HG03378 (cell line): ENCODE measurements around the gene NOX3.
A peak's percentile ranks its signal among the peaks of the same experiment; 100 is the strongest.
"Not testable (repeated sequence)": the region's sequence is repeated elsewhere in the genome, so short reads cannot be mapped to it uniquely, and the experiment has no call there.

Experiments used
- ATAC-seq: cut with Tn5 transposase; IDR thresholded peaks from one replicate; pipeline ENCODE4 v1.9.1; 2021; ENCODE audit warnings: mild to moderate bottlenecking, moderate library complexity; ENCODE audit not compliant: unreplicated experiment

NOX3 gene, protein sequence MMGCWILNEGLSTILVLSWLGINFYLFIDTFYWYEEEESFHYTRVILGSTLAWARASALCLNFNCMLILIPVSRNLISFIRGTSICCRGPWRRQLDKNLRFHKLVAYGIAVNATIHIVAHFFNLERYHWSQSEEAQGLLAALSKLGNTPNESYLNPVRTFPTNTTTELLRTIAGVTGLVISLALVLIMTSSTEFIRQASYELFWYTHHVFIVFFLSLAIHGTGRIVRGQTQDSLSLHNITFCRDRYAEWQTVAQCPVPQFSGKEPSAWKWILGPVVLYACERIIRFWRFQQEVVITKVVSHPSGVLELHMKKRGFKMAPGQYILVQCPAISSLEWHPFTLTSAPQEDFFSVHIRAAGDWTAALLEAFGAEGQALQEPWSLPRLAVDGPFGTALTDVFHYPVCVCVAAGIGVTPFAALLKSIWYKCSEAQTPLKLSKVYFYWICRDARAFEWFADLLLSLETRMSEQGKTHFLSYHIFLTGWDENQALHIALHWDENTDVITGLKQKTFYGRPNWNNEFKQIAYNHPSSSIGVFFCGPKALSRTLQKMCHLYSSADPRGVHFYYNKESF

DNA sequence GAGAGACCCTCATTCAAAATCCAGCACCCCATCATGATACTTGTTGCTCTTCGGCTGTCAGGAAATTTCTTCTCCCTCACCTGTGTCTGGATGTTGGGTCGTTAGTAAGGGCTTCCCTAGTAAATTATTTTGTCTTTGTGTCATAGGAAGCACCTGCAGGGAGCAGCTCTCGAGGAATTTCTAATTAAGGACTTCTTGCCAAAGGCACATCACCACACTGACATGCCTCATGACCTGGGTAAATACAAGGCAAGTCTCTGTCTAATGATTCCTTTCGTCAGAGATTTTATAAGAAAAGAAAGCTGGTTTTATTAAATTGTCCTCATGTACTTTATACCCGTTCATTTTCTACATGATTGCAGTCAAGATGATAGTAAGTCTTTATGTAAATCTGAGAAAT lies at the start of gene NOX3:
TSS of gene NOX3 (minus strand) at position 74 of the 400 bp plus-strand sequence. CDS start at position 35, 39 bp downstream.
- no peak for ATAC-seq

DNA sequence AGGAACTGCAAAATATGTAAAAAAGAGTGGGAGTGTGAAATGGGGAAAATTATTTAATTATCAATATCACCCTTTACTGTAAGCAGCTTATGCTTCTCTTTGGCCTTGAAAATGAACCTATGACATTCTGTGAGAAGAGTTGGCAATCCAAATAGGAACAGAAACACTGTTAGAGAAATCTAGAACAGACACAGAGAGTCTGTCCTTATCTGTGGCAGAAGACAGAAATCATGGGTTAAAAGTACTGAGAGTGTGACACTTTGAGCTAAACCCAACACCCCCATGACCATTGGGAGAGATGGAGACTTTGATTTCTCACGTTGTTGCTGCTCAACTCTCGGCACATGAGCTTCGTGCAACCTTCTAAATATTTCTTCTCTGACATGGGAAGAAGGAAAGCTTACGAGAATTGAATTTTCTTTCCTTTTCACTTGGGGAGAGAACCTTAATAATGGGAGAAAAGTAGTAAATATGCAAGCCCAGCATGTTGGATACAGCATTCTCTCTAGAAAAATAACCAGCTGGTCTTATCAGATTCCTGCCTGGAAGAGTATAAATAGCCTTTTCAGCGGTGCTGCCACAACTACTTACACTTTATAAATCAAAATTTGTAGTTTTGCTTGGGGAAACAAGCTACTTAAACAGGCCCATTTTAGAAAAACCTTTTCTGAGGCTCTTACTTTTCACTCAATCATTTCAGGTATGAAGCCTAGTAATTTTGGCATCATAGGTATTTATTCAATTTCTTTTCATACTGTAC lies 49.4 kb upstream of the NOX3 start:
- no peak for ATAC-seq

DNA sequence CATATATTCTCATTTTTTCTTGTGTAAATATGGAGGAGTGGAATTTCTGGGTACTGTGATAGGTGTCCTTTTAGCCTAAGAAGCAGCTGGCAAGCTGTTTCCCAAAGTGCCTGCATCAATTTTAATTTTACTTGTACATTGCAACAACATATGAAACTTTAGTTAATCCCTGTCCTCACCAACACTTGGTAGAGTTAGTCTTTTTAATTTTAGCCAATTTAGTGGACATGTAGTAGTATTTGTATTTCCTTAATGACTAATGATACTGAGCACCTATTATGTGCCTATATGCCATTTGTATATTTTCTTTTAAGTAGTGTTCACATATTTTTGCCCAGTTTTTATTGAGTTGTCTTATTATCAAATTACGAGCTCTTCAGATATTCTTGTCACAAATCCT lies 46.8 kb upstream of the NOX3 start:
- ATAC-seq, result no peak

DNA sequence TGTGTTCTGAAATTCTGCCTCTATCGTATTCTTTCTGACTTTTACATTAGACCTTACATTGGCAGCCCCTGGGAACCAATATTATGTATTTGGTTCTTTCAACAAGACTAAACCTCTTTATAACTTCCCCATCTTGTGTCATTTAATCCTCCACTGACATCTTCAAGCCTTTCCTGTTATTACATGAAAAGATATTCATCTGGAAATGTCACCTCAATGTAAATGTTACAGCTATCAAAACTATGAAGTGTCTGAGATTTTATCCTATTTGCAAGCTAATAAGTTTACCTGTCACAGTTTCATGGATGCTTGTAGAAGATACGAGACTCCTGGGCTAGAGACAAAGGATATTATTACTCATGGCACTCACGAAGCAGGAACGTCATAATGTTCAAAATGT lies 43.9 kb upstream of the NOX3 start:
- ATAC-seq, result no peak

DNA sequence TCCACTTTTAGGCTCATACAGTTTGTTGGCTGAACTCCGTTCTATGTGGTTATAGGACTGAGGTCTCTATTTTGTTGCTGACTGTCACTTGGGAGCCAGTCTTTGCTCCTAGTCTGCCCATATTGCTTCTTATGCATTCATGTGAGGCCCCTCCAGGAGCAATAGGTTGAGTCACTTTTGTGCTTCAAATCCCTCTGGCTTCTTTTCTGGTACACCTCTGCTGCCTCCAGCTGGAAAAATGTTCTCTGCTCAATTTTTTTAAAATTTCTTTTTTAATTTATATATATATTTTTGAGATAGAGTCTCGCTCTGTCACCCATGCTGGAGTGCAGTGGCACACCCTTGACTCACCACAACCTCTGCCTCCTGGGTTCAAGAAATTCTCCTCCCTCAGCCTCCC lies 42.7 kb upstream of the NOX3 start:
- ATAC-seq, result no peak

DNA sequence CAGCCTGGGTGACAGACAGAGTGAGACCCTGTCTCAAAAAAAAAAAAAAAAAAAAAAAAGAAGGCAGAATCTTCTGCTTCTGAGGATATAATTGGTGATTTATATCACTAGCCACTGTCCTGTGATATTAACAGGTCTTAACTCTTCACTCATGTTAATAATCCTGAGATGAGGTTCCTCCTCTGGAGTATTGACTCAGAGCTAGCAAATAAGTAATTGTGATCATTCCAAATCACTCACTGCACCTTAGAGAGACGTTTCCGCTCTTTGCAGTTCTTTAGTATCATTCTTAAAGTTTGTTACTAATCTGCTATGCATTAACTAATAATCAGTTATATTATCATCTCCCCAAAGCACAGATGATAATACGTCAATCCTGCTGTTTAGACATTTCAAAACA lies 41.6 kb upstream of the NOX3 start:
- ATAC-seq, result no peak

DNA sequence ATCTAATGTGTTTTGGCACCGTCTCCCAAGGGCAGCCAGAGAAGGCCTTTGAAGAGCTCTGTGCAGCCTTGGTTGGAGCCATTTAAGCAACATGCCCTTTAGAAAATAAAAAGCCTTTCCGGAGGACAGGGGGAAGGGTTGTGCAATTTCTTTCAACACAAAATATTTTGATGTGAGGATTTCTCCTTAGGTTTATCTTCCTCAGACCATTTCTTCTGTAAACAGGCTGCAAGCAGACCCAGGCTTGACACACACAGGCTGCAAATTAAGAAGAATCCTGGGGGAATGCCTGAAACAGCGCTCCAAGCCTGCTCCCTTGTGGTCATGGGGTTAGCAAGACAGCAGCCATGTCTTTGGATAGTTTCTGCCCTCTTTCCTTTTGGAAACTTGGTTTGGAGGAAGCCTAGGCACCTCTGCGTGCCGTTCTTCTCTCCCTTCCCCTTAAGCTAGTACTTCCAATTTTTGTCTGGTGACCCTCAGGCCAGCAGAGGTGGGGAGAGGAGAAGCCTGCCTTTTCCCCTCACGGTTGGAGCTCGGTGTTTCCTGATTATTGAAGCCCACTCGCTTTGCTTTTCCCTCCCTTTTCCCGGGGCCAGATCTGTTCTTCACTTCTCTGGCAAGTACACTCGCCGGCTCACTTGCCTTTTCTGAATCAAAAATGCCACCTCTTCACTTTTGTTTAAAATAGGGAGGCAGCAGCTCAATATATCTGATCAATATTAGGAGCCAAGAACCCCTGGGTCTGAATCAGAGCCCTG lies 39.6 kb upstream of the NOX3 start:
- no peak for ATAC-seq

DNA sequence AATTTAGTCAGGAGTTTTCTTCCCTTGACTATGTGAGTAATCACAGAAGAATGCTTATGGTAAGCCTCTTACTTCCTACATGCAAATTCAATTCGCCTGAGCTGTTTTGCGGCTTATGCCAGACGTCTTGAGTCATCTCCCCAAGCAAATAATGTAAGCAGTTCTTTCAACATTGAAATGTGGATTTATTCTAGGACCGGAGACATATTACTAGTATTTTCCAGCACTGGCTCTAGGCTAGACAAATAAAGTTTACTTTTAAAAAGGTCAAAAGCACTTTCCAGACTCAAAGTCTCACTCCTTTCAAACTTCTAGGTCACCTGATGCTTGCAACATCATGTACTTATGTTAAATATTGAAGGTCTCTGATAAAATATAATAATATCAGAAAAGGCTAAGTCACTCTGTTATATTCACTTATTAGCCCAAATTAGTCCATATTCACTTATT lies 38.1 kb upstream of the NOX3 start:
- peak; percentile 95 for ATAC-seq

DNA sequence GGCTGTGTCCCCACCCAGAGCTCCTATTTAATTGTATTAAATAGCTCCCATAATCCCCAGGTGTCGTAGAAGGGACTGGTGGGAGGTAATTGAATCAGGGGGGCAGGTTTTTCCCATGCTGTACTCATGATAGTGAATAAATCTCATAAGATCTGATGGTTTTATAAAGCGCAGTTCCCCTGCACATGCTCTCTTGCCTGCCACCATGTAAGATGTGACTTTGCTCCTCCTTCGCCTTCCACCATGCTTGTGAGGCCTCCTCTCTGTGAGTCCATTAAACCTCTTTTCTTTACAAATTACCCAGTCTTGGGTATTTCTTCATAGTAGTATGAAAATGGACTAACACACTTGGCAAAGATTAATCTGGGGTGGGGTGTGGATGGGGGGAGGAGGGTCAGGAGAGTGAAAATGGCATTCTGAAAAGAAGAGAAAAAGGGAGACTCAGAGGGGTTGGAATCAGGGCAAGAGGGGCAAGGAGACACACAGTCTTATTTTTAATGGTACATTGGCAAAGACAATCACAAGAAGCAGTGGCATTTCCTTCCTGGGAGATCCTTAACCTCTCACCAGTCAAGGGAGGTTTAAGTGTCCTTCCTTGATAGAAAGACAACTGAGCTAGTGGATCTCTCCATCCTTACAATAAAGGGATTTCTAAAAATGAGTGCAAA lies 37.5 kb upstream of the NOX3 start:
- peak; percentile 19 for ATAC-seq

DNA sequence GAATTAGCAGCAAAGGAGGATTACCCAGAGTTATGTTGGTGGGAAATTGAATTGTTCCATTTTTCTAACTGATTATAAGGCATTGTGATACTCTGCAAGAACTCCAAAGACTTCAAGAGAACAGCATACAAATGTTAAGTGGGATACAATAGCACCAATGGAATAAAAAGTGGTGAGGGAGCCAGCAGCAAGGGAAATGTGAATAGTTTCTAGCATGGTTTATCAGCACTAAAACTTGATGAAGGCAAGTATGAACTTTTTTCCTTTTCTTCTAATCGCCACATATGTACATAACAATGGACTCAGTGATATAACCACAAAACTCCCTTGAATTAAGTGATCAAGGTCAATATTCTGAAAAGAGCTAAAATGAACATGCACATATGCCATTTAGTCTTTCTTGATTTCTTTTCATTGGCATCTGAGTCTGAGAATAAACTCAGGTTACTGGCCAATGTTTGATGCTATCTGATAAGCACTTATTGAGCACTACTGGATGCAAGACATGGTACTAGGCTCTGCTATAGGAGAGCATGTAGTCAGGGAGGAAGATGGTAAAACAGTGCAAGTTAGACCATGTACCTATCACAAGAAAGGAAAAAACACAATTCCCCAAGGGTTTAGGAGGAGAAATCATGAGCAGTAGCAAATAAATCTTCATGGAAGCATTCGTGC lies 36.6 kb upstream of the NOX3 start:
- ATAC-seq, result no peak

DNA sequence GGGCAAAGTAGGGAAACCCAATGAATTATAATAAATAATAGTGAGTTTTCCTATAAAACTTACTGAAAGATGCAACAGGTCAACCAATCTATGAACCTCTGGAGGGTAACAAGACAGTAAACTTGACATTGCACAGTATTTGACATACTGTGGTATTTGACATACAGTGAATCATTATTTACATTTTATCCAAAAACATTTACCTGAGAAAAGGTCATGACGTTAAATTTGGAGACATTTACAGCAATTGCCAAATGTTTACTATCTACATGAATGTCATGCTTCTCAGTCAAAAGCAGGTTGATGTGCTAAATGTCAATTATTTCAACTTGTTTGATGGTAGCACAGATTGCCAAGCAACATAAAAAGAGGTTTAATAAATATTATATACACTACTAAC lies 35.8 kb upstream of the NOX3 start:
- no peak for ATAC-seq

DNA sequence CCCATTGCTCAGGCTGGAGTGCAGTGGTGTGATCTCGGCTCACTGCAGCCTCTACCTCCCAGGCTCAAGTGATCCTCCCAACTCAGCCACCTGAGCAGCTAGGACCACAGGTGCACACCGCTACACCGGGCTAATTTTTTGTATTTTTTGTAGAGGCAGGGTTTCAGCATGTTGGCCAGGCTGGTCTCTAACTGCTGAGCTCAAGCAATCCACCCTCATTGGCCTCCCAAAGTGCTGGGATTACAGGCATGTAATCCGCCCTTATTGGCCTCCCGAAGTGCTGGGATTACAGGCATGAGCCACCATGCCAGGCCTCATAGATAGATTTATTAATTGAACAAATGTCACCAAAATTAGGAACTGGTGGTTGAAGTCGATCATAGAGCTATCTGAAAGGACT lies 32.6 kb upstream of the NOX3 start:
- not testable (repeated sequence) for ATAC-seq

DNA sequence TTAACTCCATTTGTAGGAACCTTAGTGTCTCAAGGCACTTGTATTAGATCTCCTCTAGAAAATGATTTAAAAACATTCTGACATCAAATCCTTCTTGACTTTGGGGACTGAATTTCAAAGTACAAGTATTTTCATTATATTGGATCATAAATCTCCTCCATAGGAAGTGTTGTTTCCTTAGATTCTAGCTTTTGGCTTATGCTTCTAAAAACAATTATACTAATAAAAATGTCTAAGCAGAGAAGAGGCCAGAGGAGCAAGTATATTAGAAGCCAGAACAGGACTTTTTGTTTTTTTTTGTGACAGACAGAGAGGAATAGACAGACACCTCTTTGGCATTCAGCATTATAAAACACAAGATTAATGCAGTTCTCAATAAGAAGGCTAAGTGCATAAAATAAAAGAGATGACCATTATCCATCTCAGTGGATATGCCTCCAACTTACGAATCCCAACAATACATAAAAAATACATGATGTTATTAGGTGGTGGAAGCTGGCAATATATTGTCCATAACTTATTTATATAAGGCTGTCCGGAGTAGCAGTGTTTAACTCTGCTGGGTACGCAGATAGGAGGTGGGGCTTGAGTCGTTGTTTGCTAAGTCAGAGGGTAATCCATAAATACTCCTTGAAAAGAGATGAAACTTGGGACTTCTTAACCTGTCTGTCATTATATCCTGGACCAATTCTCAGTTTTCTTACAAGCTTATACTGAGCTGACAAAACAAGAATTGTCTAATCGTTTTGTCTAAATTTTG lies 31.9 kb upstream of the NOX3 start:
- ATAC-seq, result no peak

DNA sequence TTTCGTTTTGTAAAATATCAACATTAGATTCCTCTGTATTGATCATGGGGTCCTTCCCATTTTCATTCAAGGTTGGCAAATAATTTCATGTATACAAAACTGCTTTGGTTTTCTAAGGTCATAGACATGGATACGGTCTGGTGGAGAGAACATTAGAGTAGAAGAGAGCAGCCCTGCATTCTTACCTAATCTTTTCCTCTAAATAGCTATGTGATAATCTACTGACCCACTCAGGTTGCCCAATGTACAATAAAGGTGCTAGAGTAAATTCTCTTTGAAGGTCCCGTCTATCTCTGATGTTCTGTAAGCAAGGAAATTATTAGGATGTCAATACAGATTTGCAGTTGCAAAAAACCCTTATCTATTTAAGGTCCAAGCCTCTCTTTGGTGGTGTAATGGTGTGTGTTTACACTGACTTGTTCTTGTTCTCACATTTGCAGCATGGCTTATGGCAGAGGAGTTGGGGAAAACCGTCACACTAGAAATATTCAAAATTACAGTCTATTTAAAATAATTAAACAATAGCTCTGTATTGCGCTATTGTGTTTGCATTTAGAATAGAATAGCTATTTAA lies 31.2 kb upstream of the NOX3 start:
- no peak for ATAC-seq

DNA sequence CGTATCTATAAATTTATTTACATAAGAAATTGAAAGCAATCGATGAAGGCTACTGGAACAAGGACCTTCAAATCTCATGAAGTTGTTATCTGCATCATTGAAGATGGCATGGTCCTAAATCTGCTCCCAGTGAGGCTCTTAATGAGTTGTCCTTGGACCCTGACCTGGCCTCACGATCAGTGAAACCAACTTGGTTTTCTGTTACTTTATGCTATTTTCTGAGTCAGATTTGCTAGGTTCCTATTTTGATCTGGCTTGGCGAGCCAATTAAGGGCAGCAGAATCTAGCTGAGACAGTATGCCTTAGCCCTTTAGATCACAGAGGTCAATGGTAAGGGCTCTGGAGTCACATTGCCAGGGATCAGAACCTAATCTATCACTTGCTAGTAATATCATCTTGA lies 30.1 kb upstream of the NOX3 start:
- no peak for ATAC-seq

DNA sequence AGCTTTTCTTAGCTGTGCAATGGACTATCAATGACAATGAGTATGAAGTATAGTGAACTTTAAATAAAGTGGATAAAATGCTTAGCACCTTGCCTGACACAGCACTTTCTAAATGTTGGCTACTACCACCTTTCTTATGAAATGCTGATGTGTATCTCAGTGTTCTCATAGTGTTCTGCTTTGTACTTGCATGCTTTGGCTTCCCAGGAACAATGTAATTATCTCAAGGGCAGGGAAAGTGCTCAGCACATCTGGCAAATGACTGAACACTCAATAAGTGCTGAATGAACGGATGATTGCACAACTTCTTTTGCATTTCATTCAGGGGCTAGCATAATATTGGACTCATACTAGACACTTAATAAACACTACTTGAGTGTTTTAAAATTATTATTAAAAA lies 28.2 kb upstream of the NOX3 start:
- no peak for ATAC-seq

DNA sequence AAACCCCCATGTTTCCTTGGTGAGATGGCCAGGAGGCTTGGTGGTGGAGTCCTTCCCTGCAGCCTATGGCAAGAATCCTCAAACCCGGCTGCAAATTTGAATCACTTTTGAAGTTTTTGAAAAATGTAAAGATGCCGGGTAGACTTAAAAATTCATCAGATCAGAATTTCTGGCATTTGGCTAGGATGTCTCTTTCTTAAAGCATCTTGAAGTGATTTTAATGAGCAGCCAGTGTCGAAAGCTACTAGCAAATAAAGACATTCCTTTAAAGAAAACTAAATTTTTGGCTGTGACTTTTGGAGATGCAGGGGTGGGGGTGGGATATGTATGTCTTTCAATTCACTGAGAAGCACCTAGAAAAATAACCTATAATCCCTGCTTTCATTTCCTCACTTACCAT lies 25.6 kb upstream of the NOX3 start:
- no peak for ATAC-seq

DNA sequence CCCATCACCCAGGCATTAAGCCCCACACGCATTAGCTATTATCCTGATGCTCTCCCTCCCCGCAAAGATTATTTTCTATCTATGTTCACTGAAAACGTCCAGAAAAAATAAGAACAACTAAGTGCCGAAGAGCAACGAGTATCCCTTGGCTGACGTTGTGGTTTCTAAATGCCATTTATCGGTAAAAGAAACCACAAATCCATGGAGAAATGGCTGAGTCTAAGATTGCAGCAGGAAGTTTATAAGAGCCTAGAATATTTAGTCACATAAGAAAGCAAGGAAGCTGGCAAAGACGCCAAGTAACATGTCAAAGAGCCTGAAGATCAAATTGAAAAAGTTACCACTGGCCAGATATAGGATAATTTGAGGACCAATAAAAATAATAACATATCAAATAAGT lies 18.1 kb upstream of the NOX3 start:
- ATAC-seq, result no peak

DNA sequence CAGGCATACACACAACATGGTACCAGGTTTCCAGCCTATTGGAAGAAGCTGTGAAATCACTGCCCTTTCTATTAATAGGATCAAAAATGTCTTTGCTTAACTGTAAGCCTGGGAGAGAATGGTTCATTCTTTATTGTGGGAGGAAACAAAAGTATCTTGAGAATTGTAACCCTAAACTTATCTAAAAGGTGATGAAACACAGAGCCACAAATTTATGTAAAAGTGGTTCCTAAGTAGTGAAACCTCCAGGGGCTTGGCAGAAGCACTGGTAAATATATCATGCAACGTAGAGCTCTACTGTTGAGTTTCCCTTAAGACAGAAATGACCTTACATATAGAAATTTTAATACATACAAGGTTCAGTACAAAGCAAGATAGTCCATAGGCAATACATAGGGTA lies 17.2 kb upstream of the NOX3 start:
- ATAC-seq, result no peak
